GM12873 (cell line): ENCODE measurements around the gene GSE1.

Experiments used
- CTCF ChIP-seq: IDR thresholded peaks from 2 replicates; pipeline ENCODE4 v1.5.1; 2012; ENCODE audit warnings: low read depth, mild to moderate bottlenecking, moderate library complexity, low read length, control low read depth; ENCODE audit not compliant: insufficient read depth; ENCODE audit errors: missing control alignments

Gene GSE1

GRCh38 chr16:85619101-85619891, 6.2 kb downstream of the GSE1 start:
- TF ChIP-seq CTCF = no peak

GRCh38 chr16:85620374-85620773, 7.3 kb downstream of the GSE1 start:
- TF ChIP-seq CTCF = no peak

GRCh38 chr16:85621698-85622428, 8.7 kb downstream of the GSE1 start:
- no peak for TF ChIP-seq CTCF

GRCh38 chr16:85622683-85623082, 9.6 kb downstream of the GSE1 start:
- TF ChIP-seq CTCF = no peak

- no peak for TF ChIP-seq CTCF
These were observed 10.1 kb downstream of the GSE1 start for GRCh38 chr16:85623250-85623649.

- TF ChIP-seq CTCF = no peak
These were observed 11.0 kb downstream of the GSE1 start for GRCh38 chr16:85623997-85624601.

GRCh38 chr16:85624646-85625045, 11.5 kb downstream of the GSE1 start:
- no peak for TF ChIP-seq CTCF
